Left renal pelvis (tissue), 4 donors: Measurements from ENCODE around the gene GLIS1. TPM values are rescaled to one million over a fixed set of nuclear protein-coding genes. Genes with fewer than 3 reads are reported as not detected.
A peak's percentile ranks its signal among the peaks of the same experiment; 100 is the strongest.

Source experiments
- DNase-seq, 4 donors: peaks; one replicate each; pipeline ENCODE4 v3.0.0-alpha.2; 2013; ENCODE audit warnings: low read depth in 4 of 4, low spot score in 3 of 4
- polyA plus RNA-seq, 4 donors: library from polyadenylated mRNA; unstranded; fragments of 120-200 nt; gene quantifications; one replicate each; pipeline ENCODE4 v1.2.1, GENCODE V29; 2013; ENCODE audit not compliant: insufficient read length in 4 of 4

The GLIS1 gene
- polyA plus RNA-seq, 4 donors: 0.29 to 3.1 (median 2.3) TPM

DNA sequence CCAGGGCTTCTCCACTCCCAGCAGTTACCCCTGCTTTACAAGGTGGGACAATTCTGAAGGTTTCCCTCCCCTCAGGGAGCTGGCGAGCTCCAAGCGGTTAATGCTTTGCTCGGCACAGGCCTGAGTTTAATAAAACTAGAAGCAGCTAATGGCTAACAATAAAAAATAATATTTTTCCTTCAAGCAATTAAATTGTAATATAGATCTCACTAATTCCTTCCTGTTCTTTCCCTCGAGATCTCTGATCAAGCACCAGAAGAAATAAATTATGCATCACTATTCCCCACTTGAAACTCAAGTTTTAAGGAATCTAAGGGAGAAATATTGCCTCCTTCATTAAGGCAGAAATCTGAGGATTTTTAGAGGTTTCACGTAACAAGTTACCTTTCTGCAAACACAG lies 42.9 kb downstream of the GLIS1 start:
- no peak for DNase-seq

DNA sequence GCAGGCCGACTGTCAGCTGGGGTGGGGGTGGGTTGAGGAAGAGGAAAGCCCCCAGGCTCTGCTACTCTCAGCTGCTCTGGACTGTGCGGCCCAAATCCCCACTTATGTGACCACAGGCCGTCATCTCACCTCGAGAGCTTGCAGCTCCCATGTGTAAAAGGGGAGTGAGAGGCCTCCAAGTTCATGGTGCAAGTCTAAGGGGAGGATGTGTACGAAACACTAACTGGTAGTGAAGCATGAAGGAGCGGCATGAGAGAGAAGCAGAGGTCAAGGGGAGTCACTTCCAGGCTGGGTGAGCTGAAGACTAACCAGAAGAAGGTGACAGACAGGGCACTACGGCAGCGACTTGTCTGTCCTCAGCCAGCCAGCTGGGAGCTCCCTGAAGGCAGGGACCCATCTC lies 43.8 kb downstream of the GLIS1 start:
- no peak for DNase-seq

DNA sequence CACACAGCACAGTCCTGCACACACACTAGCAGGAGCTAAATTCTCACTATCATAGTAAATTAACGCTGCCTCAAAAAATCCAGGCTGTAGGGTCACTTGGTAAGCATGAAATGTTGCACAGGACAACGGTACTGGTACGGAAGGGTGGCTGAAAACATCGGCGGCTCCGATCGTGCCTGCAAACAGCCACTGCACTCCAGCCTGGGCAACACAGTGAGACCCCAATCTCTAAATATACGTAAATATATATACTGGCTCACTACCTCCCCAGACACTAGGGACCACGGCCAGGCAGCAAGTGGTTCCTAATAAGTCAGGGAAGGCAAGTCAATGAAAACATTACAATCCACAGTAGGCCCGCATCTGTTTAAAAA lies 44.3 kb downstream of the GLIS1 start:
- no peak for DNase-seq

DNA sequence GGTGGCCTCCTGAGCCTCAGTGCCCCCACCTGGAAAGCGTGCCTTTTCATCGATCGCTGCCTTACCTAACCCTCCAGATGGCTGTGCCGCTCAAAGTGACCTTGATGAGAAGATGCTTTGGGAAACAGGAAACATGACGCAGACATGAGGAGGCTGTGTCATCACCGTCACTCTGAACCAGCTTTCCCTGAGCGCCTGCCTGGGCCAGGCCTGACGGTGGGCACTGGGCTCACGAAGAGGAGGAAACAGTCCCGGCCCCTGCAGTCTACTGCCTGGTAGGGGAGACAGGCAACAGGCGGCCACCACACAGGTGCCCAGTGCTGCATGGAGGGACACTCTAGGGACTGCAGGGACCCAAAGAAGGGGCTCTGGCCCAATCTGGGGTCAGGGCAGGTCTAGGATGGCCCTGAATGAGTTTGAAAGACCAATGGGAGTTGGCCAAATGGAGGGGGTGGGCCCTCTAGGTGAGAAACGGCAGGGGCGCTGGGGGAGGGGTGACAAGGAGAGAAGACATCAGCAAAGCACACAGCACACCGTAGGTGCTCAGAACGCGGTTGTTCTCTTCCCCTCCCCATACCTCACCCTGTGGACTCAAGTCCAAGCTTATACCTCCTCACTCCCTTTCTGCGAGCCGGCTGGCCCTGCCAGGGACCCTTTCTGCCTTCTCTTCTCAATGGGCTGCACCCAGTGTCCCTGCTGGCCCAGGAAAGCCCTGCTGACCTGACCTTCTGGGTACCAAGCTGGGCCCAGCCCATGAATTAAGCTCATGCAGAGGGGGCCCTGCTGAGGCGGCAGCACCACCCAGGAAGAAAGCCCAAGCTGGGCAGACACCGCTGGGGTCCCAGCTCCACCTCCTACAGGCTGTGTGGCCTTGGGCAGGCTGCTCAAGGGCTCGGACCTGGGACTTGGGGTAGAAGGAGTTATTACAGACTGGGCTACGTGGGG lies 44.9 kb downstream of the GLIS1 start:
- DNase-seq: no peak

DNA sequence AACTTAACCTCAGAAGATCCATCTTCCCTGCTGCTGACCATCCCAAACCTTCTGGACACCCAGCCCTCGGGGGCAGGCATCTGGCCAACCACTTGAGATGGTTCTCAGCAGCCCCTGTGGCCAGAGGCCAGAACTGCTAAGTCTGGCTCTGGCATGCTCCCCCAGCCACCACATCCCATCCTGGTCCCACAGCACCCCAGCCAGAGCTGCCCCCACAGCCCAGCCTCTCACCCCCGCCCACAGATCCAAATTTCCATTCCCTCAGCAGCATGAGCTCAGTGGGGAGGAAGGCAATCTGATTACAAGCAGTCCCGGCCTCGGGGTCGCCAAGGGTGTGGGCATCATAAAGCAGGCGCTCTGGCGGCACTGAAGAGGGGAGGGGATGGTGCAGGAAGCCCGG lies 45.6 kb downstream of the GLIS1 start:
- no peak for DNase-seq

DNA sequence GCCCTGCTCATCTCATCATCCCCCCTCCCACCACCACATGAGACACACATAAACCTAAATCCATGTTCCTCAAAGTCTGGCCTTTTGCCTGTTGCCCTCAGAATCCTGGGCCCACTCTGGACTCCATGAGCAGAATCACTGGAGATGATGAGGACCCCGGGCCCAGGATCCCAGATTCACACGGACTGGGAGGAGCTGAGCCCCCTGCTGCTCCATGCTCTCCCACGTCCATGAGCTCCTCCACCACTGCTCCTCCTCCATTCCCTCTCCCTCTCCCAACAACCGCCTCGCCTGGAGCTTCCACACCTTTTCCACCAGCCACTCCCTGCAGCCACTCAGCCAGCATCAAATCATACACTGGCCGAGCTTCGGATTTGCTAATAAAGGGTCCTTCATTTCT lies 47.6 kb downstream of the GLIS1 start:
- DNase-seq: no peak

DNA sequence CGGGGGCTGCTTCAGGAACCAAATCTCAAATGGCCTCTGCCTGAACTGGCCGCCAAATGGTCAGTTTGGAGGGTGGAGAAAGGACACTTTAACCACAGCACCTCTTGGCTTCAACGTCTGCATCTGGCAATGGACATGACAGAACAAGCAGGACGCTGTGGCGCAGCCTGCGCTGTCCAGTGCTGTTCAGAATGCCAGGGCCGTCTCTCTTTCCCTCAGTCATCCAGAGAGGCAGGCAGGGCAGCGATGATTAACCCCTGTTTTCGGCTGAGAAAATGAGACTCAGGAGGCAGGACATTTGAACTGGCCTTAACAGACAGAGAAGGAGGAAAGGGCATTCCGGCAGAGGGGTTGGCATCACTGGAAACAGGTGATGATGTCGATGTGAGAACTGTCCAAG lies 48.6 kb downstream of the GLIS1 start:
- DNase-seq: no peak

DNA sequence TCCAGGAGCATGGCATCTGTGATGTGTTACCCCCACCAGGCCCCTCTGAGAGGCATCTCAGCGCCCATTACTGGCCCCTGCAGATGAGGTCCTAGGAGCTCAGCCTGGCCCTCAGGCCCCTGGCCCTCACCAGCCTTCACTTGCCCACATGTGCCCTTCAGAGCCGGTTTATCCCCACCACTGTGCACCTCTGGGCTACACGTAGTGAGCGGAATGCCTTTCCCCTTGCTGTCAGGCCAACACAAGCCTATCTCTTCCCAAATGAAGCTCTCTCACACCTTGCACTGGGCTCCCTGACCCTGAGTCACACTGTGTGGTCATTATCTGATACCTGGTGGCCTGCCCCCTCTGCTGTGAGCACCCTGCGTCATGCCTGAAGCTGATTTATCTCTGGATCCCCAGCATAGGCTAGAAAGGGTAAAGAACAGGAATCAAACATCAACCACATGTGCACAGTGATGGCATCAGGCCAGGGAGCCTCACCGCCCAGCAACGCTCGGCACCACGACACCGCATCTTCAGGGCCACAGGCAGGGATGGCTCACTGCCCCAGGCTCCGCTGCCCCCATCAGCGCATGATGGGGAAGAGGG lies 49.1 kb downstream of the GLIS1 start:
- DNase-seq: no peak

DNA sequence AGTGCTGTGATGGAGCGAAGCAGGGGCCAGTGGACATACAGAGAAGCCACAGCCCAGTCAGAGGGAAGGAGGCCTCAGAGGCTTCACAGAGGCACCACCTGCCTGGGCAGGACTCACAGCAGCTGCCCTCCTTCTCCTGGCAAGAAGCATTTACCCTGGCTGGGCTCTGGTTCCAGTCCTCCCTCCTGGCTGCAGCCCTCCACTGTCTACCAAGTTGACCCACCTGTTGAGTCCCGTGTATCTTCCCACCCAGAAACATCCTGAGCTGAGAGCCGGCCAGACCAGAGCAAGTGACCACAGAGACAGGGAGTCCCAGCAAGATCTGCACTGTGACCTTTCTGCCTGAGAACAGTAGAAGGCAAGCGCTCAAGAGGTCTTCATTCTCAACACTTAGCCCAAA lies 49.7 kb downstream of the GLIS1 start:
- no peak for DNase-seq

DNA sequence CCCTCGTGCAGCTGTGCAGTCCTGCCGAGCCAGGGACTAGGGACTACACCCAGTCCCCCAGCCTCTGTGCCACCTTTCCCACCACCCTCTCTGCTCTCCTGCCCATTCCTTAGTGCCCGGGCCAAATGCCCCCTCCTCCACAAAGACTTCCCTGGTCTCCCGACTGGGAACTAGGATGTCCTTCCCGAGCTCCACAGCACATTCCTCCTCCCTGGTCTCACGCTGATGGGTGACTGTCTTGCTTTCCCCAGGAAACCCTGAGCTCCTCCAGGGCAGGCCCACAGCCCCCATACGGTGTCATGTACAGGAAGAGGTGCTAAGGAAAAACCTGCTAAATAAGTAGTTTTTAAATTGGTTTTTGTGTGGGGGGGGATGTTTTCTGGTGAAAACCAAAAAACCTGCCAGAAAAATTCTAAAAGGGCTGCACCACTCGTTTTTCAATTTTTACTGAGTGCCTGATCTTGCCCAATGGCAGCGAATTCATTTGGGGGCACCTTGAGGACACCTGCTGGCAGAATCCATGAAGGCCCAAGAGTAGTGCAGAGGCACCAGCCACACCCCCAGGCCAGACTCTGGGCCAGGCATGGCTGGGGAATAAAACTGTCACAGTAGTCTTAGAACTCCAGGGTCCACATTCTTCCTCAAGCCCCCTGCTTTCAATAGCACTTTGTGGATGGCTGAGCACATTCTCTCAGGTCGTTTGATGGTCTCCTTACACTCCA lies 50.4 kb downstream of the GLIS1 start:
- DNase-seq: no peak

DNA sequence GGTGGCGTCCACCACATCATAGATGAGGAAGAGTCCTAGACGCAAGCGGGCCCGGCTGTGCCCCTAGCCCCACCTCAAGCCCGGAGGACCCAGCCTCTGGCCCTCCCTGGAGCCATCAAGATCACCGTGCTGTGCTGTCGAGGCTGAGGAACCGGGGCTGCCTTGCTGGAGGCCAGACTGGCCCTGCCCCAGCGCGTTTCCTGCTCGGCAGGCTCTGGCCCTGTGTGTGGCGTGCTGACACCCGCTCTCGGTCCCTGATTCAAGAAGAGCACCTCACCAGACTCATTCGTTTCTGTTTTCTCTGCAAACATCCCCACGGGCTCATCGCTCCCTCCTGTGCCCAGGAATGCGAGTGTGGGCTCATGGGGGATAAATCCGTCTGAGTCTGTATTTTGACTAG lies 51.1 kb downstream of the GLIS1 start:
- no peak for DNase-seq

DNA sequence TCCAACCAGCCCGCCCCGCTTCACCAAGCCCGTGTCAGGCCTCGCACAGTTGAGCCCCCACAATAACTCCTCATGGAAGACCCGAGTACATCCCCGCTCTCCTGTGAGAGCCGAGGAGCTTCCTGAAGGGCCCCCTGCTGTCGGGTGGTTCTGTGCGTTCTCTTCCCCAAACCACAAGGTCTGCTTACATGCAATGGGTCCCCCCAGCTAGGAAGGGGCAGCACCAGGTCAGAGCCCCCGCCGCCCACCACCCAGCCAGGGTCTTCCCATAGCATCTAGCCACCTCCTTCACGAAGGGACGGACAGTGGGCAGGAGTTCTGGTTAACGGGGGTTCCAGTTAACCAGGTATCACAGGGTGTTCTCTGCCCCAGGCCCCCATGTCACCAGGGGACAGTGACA lies 51.5 kb downstream of the GLIS1 start:
- DNase-seq: no peak

DNA sequence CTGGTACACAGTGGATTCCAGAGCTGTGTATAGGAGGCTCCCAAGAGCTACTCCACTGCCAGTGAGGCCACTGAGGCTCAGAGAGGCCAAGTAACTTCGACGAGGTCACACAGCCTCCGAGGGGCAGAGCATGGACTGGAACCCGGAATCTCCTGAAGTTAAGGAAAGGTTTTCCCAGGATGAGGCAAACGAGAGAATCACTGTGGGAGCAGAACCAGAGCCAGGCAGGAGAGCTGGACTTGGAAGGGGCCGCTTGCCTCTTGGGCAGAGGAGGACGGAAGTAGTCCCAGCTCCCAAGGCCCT lies 52.0 kb downstream of the GLIS1 start:
- DNase-seq: no peak

DNA sequence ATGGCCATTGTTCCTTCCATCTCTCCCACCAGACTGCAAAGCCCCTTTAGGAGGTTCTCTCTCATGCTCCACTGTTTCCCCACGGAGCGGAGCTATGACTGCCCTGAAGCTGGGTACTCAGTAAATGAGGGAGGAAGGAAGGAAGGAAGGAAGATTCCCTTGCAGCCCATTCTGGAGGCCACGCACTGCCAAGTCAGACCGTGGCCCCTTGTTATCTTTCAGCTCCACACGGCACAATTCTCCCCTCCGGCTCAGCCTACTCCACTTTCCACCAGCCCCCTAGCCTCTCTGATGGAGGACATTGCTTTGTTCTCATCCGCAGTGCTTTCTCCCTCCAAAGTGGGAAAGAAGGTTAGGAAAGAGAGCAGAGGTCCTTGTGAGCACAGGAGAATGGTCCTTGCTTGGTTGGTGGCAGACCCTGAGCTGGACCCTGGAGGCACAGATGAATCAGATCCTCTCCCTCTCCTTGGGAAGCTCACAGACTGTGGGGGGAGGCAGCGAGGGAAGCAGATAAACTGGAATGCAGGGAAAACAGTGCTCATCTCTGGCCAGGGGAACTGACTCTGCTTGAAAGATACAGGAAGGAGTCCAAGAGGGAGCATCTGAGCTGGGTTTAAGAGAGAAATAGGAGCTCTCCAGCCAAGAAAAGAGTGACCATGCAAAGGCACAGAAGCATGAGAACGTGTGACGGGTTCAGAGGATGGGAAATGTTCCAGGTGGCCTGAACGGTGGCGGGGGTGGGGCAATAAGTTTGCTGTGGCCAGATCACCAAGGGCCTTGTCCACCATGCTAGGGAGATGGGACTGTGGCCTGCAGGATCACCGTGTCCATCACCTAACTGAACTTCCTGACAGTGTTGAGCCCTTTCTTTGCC lies 52.6 kb downstream of the GLIS1 start:
- no peak for DNase-seq

DNA sequence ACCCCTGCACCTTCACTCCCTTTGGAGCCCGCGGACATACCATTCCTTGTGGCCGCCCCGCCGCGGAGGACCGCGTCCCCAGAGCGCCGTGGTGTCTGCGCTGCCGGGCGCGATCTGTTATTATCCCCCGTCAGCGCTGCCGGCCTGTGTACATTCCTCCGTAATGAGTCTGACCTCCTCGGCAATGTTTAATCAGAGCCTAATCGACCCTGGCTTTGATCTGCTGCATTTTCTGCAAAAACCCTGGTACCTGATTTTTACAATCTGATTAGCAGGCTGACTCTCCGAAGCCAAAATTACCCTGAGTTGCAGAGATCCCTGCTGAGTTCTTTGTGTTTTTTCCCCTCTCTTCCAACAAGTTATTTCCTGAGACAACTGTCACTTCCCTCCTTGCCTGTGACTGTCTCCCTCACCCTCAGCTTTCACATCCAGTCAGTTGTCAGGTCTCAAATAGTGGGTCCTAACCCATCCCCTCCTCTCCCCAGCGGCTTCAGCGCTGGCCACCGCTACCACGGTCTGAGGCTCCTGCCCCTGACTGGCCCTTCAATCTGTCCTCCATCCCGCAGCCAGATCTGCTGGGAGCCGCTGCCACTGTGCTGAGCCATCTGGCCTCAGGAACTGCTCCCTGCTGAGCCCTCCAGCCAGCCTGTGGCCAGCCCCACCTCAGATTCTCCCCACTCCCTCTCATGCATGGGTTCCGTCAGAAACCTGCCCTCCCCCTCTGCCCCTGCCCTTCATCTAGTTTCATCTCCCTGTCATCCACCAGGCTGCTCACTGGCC lies 53.5 kb downstream of the GLIS1 start:
- no peak for DNase-seq

DNA sequence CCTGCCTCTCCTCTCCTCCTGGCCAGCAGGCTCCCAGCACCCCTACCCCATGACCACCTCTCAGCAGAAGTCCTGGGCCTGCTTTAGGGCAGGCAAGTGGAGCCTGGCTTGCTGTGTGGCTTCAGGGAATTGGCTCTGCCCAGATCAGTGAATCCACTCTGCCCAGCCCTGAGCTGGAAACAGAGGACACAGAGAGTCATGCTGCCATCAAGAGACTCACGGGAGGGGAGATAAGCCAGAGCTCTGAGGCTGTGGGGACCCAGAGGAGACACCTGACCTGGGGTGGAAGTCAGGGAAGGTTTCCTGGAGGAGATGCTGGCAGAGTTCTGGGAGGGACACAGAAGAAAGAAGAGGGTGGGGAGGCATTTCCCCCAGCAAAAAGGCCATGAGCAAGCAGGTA lies 54.2 kb downstream of the GLIS1 start:
- DNase-seq: no peak

DNA sequence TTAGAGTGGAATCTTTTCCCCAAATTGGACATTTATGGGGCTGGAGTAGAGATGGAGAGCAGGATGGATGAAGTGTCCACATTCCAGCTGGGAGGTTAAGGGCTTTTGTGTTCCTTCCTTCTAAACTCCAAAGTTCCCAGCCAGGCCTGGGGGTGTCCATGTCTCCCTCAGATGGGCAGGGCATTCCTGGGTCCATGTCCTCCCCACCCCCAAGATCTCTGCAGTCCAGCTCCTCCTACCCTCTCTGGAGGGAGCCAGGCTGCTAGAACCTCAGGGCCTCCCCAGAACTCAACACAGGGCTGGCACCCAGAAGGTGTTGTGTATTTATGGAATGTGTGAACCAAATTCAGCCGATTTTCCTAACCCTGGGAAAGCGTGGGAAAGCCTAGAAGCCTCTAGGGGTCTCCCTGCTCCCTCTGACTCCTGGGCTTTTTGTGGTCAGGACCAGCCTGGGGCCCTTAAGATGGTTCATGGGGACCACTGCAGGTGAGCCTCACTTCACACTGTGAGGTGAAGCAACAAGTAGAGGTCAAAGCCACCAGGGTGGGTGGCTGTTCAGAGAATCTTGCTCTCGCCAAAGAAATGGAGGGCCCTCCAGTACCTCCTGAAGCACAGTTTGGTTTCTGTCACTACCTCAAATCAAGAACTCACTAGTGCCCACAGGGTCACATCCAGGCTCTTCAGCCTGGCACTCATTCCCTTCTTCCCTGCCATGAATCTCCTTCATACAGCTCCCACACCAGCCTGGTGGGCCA lies 54.8 kb downstream of the GLIS1 start:
- DNase-seq: no peak

DNA sequence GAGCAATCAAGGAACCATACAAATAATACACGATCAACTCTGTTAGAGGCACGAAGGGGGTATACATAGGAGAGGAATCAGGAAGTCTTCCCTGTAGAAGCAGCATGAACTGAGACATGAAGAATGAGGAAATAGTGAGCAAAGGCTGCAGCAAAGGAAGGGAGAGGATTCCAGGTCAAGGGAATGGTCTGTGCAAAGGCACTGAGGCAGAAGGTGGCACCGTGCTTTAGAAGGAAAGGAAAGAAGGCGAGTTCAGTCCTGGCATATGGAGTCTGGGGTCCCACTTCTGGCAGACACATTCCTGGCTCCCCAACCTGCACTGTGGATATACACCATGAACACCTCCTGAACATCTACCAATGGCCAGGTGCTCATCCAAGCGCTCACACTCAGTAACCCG lies 56.1 kb downstream of the GLIS1 start:
- no peak for DNase-seq

DNA sequence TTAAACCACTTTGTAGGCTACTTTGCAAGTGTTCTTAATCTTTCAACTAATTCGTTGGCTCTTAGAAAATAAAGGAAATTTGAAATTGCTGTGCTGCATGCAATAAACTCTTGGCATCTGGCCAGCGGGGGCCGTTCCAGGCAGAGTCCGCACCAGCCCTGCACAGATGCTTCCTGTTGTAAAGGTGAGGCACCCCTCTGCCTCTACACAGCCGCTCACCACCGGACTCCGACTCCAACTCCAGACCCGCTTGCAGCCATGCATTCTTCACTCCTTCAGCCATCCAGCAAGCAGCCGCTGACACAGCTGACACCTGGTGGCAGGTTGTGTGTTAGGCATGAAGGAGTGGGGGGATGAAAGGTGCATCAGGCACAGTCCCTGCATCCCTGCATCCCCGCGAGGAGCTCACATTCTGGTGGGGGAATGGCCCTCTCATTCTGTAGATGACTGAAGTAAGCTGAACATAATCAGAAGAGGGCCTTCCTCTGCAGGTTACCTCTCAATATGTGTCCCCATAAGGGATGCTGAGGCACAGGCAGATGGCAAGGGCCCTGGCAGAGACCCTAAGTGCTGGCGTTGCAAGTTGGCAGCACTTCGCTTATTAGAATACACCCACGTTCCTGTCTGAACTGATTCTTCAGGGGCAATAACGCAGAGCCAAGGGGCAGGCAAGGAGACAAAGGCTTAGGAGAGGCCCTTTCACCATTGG lies 56.8 kb downstream of the GLIS1 start:
- peak in 1 of 4 donors; percentile 31 for DNase-seq
